ENCODE measurements around the gene ILF2.
"Not testable (repeated sequence)": the region's sequence is repeated elsewhere in the genome, so short reads cannot be mapped to it uniquely, and the experiment has no call there.

ILF2 gene

GRCh38 chr1:153648000-153648643, 22.7 kb downstream of the ILF2 start:
- H3K36me3 Mint-ChIP-seq: peaks cover 34% of the 10 kb centered on the region
- no peak overlapping the region for H3K4me3 Mint-ChIP-seq
- H3K27ac Mint-ChIP-seq: no peak overlapping the region
- H3K27me3 Mint-ChIP-seq: no peaks in the 10 kb centered on the region
- no peak for ATAC-seq (ENCODE audit: low read depth)
- no peaks in the 10 kb centered on the region for H3K9me3 Mint-ChIP-seq
- peaks cover 19% of the 10 kb centered on the region for H3K4me1 Mint-ChIP-seq
- no peak for DNase-seq (ENCODE audit: low spot score in 2 of 2)

GRCh38 chr1:153647346-153647714, 23.5 kb downstream of the ILF2 start:
- ATAC-seq (ENCODE audit: low read depth): no peak
- Mint-ChIP-seq H3K9me3 (no peaks in the 10 kb centered on the region), H3K36me3 (peaks cover 37% of the 10 kb centered on the region), H3K27me3 (no peaks in the 10 kb centered on the region), H3K27ac (peak overlapping the region; percentile 62), H3K4me3 (no peak overlapping the region), H3K4me1 (peaks cover 22% of the 10 kb centered on the region)
- no peak for DNase-seq (ENCODE audit: low spot score in 2 of 2)

- Mint-ChIP-seq H3K4me3 (no peak overlapping the region), H3K36me3 (peaks cover 39% of the 10 kb centered on the region)
These were observed 24.0 kb downstream of the ILF2 start for GRCh38 chr1:153646672-153647345.

GRCh38 chr1:153643816-153644215, 27.0 kb downstream of the ILF2 start:
- Mint-ChIP-seq H3K4me3 (no peak overlapping the region), H3K27ac (peak overlapping the region; percentile 60), H3K9me3 (no peaks in the 10 kb centered on the region), H3K36me3 (peaks cover 39% of the 10 kb centered on the region), H3K27me3 (no peaks in the 10 kb centered on the region), H3K4me1 (peaks cover 22% of the 10 kb centered on the region)
- no peak for ATAC-seq (ENCODE audit: low read depth)
- no peak for DNase-seq (ENCODE audit: low spot score in 2 of 2)

More at GRCh38 chr1:153646672-153647345, 24.0 kb downstream of the ILF2 start:
- ATAC-seq (ENCODE audit: low read depth) (no peak), DNase-seq (ENCODE audit: low spot score in 2 of 2) (no peak)
- Mint-ChIP-seq H3K27me3 (no peaks in the 10 kb centered on the region), H3K9me3 (no peaks in the 10 kb centered on the region), H3K27ac (peak overlapping the region; percentile 62), H3K4me1 (peaks cover 22% of the 10 kb centered on the region)

- no peaks in the 10 kb centered on the region for H3K27me3 Mint-ChIP-seq
- ATAC-seq (ENCODE audit: low read depth) (no peak), DNase-seq (ENCODE audit: low spot score in 2 of 2) (no peak)
- H3K27ac Mint-ChIP-seq: peak overlapping the region; percentile 60
- H3K4me1 Mint-ChIP-seq: peaks cover 22% of the 10 kb centered on the region
- H3K36me3 Mint-ChIP-seq: peaks cover 42% of the 10 kb centered on the region
- H3K9me3 Mint-ChIP-seq: no peaks in the 10 kb centered on the region
- no peak overlapping the region for H3K4me3 Mint-ChIP-seq
These were observed 27.7 kb downstream of the ILF2 start for GRCh38 chr1:153643100-153643499.

- Mint-ChIP-seq H3K4me3 (no peak overlapping the region), H3K4me1 (peaks cover 23% of the 10 kb centered on the region), H3K9me3 (no peaks in the 10 kb centered on the region), H3K27me3 (no peaks in the 10 kb centered on the region), H3K36me3 (peaks cover 44% of the 10 kb centered on the region), H3K27ac (no peak overlapping the region)
- ATAC-seq (ENCODE audit: low read depth): no peak
- DNase-seq (ENCODE audit: low spot score in 2 of 2): no peak
These were observed 28.6 kb downstream of the ILF2 start for GRCh38 chr1:153642161-153642560.

- Mint-ChIP-seq H3K9me3 (no peaks in the 10 kb centered on the region), H3K27ac (peak overlapping the region; percentile 10), H3K27me3 (no peaks in the 10 kb centered on the region)
These were observed 29.9 kb downstream of the ILF2 start for GRCh38 chr1:153640861-153641260.

GRCh38 chr1:153640213-153640612, 30.6 kb downstream of the ILF2 start:
- not testable (repeated sequence) for ATAC-seq (ENCODE audit: low read depth); H3K27ac Mint-ChIP-seq; H3K27me3 Mint-ChIP-seq; DNase-seq (ENCODE audit: low spot score in 2 of 2); H3K9me3 Mint-ChIP-seq; H3K4me3 Mint-ChIP-seq
- Mint-ChIP-seq H3K36me3 (peaks cover 32% of the 10 kb centered on the region), H3K4me1 (peaks cover 20% of the 10 kb centered on the region)

More at GRCh38 chr1:153640861-153641260, 29.9 kb downstream of the ILF2 start:
- H3K36me3 Mint-ChIP-seq: peaks cover 38% of the 10 kb centered on the region
- ATAC-seq (ENCODE audit: low read depth) (no peak), DNase-seq (ENCODE audit: low spot score in 2 of 2) (no peak)
- peaks cover 24% of the 10 kb centered on the region for H3K4me1 Mint-ChIP-seq
- H3K4me3 Mint-ChIP-seq: no peak overlapping the region

GRCh38 chr1:153639280-153639679, 31.5 kb downstream of the ILF2 start:
- Mint-ChIP-seq H3K27ac (no peak overlapping the region), H3K4me1 (peaks cover 20% of the 10 kb centered on the region), H3K9me3 (no peaks in the 10 kb centered on the region), H3K27me3 (no peaks in the 10 kb centered on the region), H3K36me3 (peaks cover 29% of the 10 kb centered on the region), H3K4me3 (no peak overlapping the region)
- DNase-seq (ENCODE audit: low spot score in 2 of 2) (no peak), ATAC-seq (ENCODE audit: low read depth) (no peak)

GRCh38 chr1:153638261-153638660, 32.5 kb downstream of the ILF2 start:
- no peak overlapping the region for H3K4me3 Mint-ChIP-seq
- H3K36me3 Mint-ChIP-seq: peaks cover 22% of the 10 kb centered on the region
- H3K27ac Mint-ChIP-seq: no peak overlapping the region
- DNase-seq (ENCODE audit: low spot score in 2 of 2) (no peak), ATAC-seq (ENCODE audit: low read depth) (no peak)
- H3K27me3 Mint-ChIP-seq: no peaks in the 10 kb centered on the region
- peaks cover 20% of the 10 kb centered on the region for H3K4me1 Mint-ChIP-seq
- H3K9me3 Mint-ChIP-seq: no peaks in the 10 kb centered on the region

- H3K4me1 Mint-ChIP-seq: peaks cover 20% of the 10 kb centered on the region
- peaks cover 16% of the 10 kb centered on the region for H3K36me3 Mint-ChIP-seq
- no peaks in the 10 kb centered on the region for H3K27me3 Mint-ChIP-seq
- H3K9me3 Mint-ChIP-seq: no peaks in the 10 kb centered on the region
- no peak overlapping the region for H3K27ac Mint-ChIP-seq
- H3K4me3 Mint-ChIP-seq: no peak overlapping the region
- DNase-seq (ENCODE audit: low spot score in 2 of 2): no peak
- no peak for ATAC-seq (ENCODE audit: low read depth)
These were observed 34.5 kb downstream of the ILF2 start for GRCh38 chr1:153636312-153636711.

- H3K4me1 Mint-ChIP-seq: peaks cover 19% of the 10 kb centered on the region
- no peaks in the 10 kb centered on the region for H3K9me3 Mint-ChIP-seq
- no peak for DNase-seq (ENCODE audit: low spot score in 2 of 2)
- H3K27ac Mint-ChIP-seq: no peak overlapping the region
- ATAC-seq (ENCODE audit: low read depth): no peak
- H3K4me3 Mint-ChIP-seq: peak overlapping the region; percentile 63
- H3K36me3 Mint-ChIP-seq: peaks cover 16% of the 10 kb centered on the region
- no peaks in the 10 kb centered on the region for H3K27me3 Mint-ChIP-seq
These were observed 34.9 kb downstream of the ILF2 start for GRCh38 chr1:153635872-153636271.

GRCh38 chr1:153633754-153634665, 36.8 kb downstream of the ILF2 start, which contains the start of gene CHTOP:
Gene CHTOP, plus strand, starts transcription at chr1:153634066. Its CDS starts 2,523 bp downstream, at chr1:153636589.
- peak within 1 kb of the TSS; percentile 100 for H3K4me3 Mint-ChIP-seq
- peaks cover 16% of the 10 kb centered on the region for H3K36me3 Mint-ChIP-seq
- peaks cover 23% of the 10 kb centered on the region for H3K4me1 Mint-ChIP-seq
- no peaks in the 10 kb centered on the region for H3K27me3 Mint-ChIP-seq
- DNase-seq (ENCODE audit: low spot score in 2 of 2) (peak; percentile 98 to 99), ATAC-seq (ENCODE audit: low read depth) (peak; percentile 85)
- no peaks in the 10 kb centered on the region for H3K9me3 Mint-ChIP-seq
- peak within 1 kb of the TSS; percentile 99 for H3K27ac Mint-ChIP-seq
